Skeletal muscle tissue (tissue), 4 donors: ENCODE measurements around the gene SLC10A7. TPM values are rescaled to one million over a fixed set of nuclear protein-coding genes. Genes with fewer than 3 reads are reported as not detected.

Experiments used
- H3K27ac ChIP-seq: one replicate; pipeline ENCODE4 v1.7.0; 2013; ENCODE audit warnings: mild to moderate bottlenecking, low read depth, low read length, inconsistent platforms
- H3K27me3 ChIP-seq, 3 donors: one replicate each; pipeline ENCODE4 v1.7.0; 2013; ENCODE audit warnings: low read length in 3 of 3; ENCODE audit not compliant: control insufficient read depth in 3 of 3, insufficient read depth in 3 of 3
- H3K36me3 ChIP-seq, 3 donors: one replicate each; pipeline ENCODE4 v1.7.0; 2013; ENCODE audit warnings: low read length in 3 of 3; ENCODE audit not compliant: control insufficient read depth in 3 of 3, insufficient read depth in 3 of 3
- H3K4me1 ChIP-seq, 3 donors: one replicate each; pipeline ENCODE4 v1.7.0; 2013; ENCODE audit warnings: low read length in 3 of 3, mild to moderate bottlenecking in 3 of 3; ENCODE audit not compliant: control insufficient read depth in 3 of 3, insufficient read depth in 3 of 3
- H3K4me3 ChIP-seq, 3 donors: one replicate each; pipeline ENCODE4 v1.7.0; 2013; ENCODE audit warnings: low read length in 3 of 3
- H3K9ac ChIP-seq, 3 donors: one replicate each; pipeline ENCODE4 v1.7.0; 2013; ENCODE audit warnings: low read length in 3 of 3, mild to moderate bottlenecking in 3 of 3, moderate library complexity in 2 of 3, low read depth in 1 of 3
- H3K9me3 ChIP-seq, 3 donors: one replicate each; pipeline ENCODE4 v1.7.0; 2013; ENCODE audit warnings: low read length in 3 of 3; ENCODE audit not compliant: control insufficient read depth in 3 of 3
- total RNA-seq: library from RNA; depleted of rRNA; stranded (reverse); fragments of >200 nt; gene quantifications from one replicate; pipeline ENCODE4 v1.2.3, GENCODE V29; 2014
- donor health status: Osteomylitis.

SLC10A7 gene
- total RNA-seq, 1 donor from 2014 or later: 15.1 TPM

GRCh38 chr4:146478009-146478408, 43.7 kb downstream of the SLC10A7 start:
- peaks cover 0 to 4% (median 0%) of the 10 kb centered on the region in 3 donors for H3K36me3 ChIP-seq
- no peaks in the 10 kb centered on the region for H3K27me3 ChIP-seq
- no peak overlapping the region for H3K9ac ChIP-seq
- H3K9me3 ChIP-seq: peaks cover 0 to 3% (median 0%) of the 10 kb centered on the region in 3 donors
- H3K27ac ChIP-seq: no peak overlapping the region
- no peak overlapping the region for H3K4me3 ChIP-seq
- H3K4me1 ChIP-seq: no peaks in the 10 kb centered on the region

GRCh38 chr4:146477054-146477453, 44.7 kb downstream of the SLC10A7 start:
- H3K9ac ChIP-seq: no peak overlapping the region

DNA sequence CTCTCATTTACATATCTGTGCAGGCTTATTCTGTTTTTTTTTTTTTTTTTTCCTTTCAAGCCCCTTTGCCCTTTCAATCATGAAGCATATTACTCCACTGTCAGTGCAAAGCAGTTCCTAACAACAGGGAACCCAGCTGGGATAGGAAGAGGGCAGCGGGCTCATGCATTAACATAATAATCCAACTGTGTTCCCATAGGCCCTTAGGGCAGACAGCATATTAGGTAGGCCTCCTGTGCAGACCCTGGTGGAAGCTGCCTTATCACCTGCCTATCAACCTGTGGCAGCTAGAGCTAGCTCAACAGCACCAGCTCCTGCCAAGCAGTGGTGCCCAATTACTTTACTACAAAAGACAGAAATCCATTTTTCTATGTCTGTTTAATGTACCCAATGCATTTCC, 49.3 kb downstream of the SLC10A7 start:
- H3K4me3 ChIP-seq: no peak overlapping the region
- H3K36me3 ChIP-seq: peaks cover 0 to 4% (median 0%) of the 10 kb centered on the region in 3 donors
- H3K4me1 ChIP-seq: no peaks in the 10 kb centered on the region
- no peak overlapping the region for H3K9ac ChIP-seq
- H3K9me3 ChIP-seq: no peaks in the 10 kb centered on the region
- no peaks in the 10 kb centered on the region for H3K27me3 ChIP-seq
- no peak overlapping the region for H3K27ac ChIP-seq

More at GRCh38 chr4:146477054-146477453, 44.7 kb downstream of the SLC10A7 start:
- Histone ChIP-seq H3K4me3 (no peak overlapping the region), H3K27me3 (no peaks in the 10 kb centered on the region), H3K36me3 (peaks cover 0 to 4% (median 0%) of the 10 kb centered on the region in 3 donors), H3K9me3 (no peaks in the 10 kb centered on the region), H3K27ac (no peak overlapping the region), H3K4me1 (no peaks in the 10 kb centered on the region)

GRCh38 chr4:146470604-146471003, 51.1 kb downstream of the SLC10A7 start:
- Histone ChIP-seq H3K27ac (no peak overlapping the region), H3K9me3 (no peaks in the 10 kb centered on the region), H3K27me3 (no peaks in the 10 kb centered on the region), H3K4me3 (no peak overlapping the region), H3K4me1 (no peaks in the 10 kb centered on the region), H3K9ac (no peak overlapping the region), H3K36me3 (no peaks in the 10 kb centered on the region)

DNA sequence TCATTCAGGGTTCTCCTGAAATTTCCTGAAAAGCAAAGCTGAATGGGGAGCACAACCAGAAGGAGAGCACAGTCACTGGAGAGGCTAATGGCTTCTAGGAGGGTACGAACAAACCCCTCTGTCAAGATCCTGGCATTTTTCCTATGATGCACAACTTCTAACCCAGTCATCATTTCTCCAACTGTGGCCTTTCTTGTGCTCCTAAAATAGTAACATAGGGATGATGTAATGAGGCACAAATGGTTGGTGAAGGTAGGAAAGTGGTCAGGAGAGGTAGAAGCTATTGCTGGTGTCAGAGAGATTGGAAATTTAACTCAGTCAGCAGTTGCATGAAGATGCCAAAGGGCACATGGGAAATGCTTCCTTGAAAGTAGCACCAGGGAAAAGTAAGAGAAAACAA, 52.7 kb downstream of the SLC10A7 start:
- Histone ChIP-seq H3K27ac (no peak overlapping the region), H3K9me3 (no peaks in the 10 kb centered on the region), H3K36me3 (no peaks in the 10 kb centered on the region), H3K27me3 (no peaks in the 10 kb centered on the region), H3K9ac (no peak overlapping the region), H3K4me1 (no peaks in the 10 kb centered on the region), H3K4me3 (no peak overlapping the region)

GRCh38 chr4:146465628-146466027, 56.1 kb downstream of the SLC10A7 start:
- H3K27me3 ChIP-seq: no peaks in the 10 kb centered on the region
- H3K4me1 ChIP-seq: no peaks in the 10 kb centered on the region

GRCh38 chr4:146462251-146462650, 59.5 kb downstream of the SLC10A7 start:
- no peak overlapping the region for H3K4me3 ChIP-seq

More at GRCh38 chr4:146465628-146466027, 56.1 kb downstream of the SLC10A7 start:
- Histone ChIP-seq H3K36me3 (no peaks in the 10 kb centered on the region), H3K9me3 (no peaks in the 10 kb centered on the region), H3K4me3 (no peak overlapping the region), H3K9ac (no peak overlapping the region), H3K27ac (no peak overlapping the region)

DNA sequence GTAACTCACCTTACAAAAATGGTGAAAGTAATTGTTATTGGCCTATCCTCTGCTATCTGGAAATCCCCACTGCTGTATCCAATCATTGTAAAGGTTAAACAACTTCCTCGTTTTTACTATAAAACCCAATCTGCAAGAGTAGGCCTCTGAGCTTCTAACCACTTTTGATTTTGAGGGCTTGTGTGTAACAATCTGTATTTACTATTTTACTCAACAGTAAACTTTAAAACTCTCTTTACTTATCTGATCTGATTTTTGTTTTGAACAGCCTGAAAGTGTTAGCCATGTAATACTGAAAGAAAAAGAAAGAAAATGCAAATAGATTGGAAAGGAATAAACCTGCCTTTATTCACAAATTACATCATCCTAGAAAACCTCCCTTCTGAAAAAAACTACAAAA, 63.1 kb downstream of the SLC10A7 start:
- no peak overlapping the region for H3K9ac ChIP-seq
- no peaks in the 10 kb centered on the region for H3K27me3 ChIP-seq
- no peaks in the 10 kb centered on the region for H3K9me3 ChIP-seq
- H3K36me3 ChIP-seq: no peaks in the 10 kb centered on the region
- H3K4me3 ChIP-seq: no peak overlapping the region
- no peak overlapping the region for H3K27ac ChIP-seq
- H3K4me1 ChIP-seq: no peaks in the 10 kb centered on the region

More at GRCh38 chr4:146462251-146462650, 59.5 kb downstream of the SLC10A7 start:
- no peak overlapping the region for H3K9ac ChIP-seq
- no peaks in the 10 kb centered on the region for H3K27me3 ChIP-seq
- H3K27ac ChIP-seq: no peak overlapping the region
- H3K36me3 ChIP-seq: no peaks in the 10 kb centered on the region
- H3K9me3 ChIP-seq: no peaks in the 10 kb centered on the region
- no peaks in the 10 kb centered on the region for H3K4me1 ChIP-seq

- no peaks in the 10 kb centered on the region for H3K4me1 ChIP-seq
- no peaks in the 10 kb centered on the region for H3K27me3 ChIP-seq
- H3K9ac ChIP-seq: no peak overlapping the region
- no peaks in the 10 kb centered on the region for H3K9me3 ChIP-seq
- no peak overlapping the region for H3K27ac ChIP-seq
- no peak overlapping the region for H3K4me3 ChIP-seq
- H3K36me3 ChIP-seq: no peaks in the 10 kb centered on the region
Measured at GRCh38 chr4:146456681-146457080, 65.1 kb downstream of the SLC10A7 start.

DNA sequence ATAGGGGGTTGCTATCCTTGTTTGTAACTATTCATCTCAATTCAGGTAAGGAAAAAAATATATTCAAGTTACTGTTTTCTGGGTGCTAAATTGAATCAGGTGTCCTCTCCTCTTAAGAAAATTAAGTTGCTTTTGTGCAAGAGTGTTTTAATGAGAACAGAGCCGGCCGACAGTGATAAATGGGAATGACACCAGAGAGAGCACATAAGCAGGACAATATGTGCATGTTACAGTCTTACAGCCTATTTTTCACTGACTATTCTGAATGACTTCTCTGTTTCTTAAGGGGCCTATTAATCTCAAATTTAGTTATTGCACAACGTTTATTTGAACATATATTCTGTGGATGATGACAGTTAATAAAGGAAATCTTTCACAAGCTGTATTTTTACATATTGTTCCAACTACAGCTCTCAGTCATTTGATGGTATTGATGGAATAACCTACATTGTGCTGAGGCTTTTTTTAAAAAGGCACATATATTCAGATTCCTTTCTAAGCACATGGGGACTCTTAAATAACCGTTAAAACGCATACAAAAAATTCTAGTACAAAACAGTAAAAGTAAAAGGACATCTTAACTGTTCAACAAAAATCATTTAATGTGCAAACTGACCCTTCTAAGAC, 68.4 kb downstream of the SLC10A7 start:
- H3K27ac ChIP-seq: no peak overlapping the region
- H3K9me3 ChIP-seq: no peaks in the 10 kb centered on the region
- H3K4me3 ChIP-seq: no peak overlapping the region
- H3K36me3 ChIP-seq: no peaks in the 10 kb centered on the region
- no peaks in the 10 kb centered on the region for H3K27me3 ChIP-seq
- H3K4me1 ChIP-seq: no peaks in the 10 kb centered on the region
- no peak overlapping the region for H3K9ac ChIP-seq
